NCI-H1048 (cell line): ENCODE measurements around the gene LCN1.

Source experiments
- DNase-seq: peaks from one replicate; lab custom pipeline; 2025; lab: John Stamatoyannopoulos, UW

The LCN1 gene

GRCh38 chr9:135520916-135521607 lies at the start of gene LCN1:
LCN1 (plus strand) TSS chr9:135521440; CDS start chr9:135521498, 58 bp downstream.
- no peak for DNase-seq

DNA sequence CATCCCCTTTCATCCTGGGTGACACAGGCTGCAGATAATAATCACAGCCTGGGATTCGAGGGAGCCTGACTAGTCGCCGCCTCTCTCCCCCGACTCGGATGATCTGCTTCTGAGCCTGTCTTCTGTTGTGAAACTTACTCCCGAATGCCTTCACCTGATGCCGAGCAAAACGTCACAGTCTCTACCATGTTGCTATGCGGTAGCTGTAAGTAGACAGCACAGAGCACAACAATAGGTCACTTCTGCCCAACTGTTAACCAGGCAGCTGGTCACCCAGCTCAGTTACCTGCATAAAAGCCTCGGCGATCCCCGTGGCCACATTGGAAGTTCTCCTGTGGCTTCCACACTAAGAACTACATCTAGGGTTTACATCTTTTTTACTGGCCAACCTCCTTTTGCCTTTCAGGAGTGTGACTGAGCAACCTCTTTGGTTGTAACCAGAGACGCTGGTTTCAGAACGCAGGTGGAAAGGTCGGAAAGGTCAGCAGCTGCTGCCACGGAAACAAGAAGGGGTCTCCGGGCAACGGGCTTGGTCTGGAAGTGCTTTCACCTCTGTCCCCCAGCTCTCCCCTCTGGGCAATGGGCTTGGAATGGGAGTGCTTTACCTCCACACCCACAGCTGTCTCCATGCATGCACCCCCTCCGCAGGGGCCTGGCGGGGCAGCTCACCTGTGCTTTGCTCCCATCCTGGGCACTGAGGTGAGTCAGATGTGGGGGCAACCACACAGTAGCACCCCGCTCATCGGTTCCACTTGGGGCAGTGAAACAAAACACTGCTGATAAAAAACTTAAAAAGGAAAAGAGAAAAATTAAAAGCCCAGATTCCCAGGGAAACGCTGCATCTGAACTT lies 49.2 kb upstream of the LCN1 start:
- DNase-seq = no peak

DNA sequence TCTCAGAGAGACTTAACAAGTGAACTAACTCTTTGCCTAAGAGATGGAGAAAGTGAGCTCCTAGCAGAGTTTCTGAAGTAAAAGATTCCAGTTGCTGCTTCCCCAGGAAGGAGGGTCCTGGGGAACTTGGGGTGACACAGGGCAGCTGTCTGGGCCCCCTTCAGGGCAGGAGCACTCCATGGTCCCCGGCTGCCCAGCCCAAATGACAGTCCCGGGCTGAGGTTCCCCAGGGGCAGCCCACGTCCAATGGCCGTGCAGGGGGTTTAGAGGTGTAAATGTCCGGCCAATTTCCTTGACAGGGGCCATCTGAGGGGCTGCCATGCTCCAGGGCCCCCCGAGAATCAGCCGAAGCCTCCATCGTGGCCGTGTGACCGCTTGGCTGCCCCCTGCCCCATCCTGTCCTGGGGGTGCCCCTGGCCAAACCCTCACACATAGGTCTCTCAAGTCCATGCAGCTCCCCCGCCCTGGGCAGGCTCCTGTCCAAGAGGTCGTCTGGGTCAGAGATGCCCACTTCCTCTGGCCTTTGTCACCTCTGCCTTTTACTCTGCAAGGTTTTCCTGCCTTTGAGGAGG lies 47.2 kb upstream of the LCN1 start:
- no peak for DNase-seq

DNA sequence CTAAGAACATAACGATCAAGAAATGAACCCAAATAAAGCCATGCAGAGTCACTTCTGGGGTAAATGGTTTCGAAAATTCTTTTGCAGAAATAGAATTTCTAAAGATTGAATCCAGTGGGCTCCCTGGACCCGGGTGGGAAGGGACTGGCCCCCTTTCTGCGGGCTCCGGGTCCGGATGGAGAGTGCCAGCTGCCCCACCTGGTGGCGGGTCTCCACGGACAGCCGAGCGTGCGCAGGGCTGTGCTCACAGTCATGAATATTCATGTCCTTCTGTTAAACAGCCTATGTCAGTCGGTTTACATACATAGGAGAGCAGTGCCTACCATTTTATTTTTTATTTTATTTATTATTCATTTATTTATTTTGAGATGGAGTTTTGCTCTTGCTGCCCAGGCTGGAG lies 46.3 kb upstream of the LCN1 start:
- DNase-seq = no peak

- no peak for DNase-seq
Measured at GRCh38 chr9:135476561-135477355, 44.5 kb upstream of the LCN1 start.

DNA sequence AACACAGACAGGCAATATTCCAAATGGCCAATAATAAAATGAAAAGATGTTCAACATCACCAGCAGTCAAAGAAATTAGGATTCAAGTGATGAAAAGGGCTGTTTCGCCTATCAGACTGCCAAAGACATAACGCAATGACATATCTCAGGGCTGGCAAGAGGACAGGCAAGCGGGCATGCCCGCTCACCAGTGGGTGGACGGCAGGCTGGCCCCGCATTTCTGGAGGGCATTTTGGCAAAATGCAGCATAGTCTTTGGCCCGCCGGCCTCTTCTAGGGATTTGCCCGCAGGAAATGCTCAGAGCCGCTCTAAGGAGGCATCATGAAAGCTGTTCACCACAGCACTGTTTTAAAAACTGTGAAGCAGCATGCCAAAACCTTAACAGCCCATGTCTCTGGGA lies 43.0 kb upstream of the LCN1 start:
- DNase-seq = no peak

DNA sequence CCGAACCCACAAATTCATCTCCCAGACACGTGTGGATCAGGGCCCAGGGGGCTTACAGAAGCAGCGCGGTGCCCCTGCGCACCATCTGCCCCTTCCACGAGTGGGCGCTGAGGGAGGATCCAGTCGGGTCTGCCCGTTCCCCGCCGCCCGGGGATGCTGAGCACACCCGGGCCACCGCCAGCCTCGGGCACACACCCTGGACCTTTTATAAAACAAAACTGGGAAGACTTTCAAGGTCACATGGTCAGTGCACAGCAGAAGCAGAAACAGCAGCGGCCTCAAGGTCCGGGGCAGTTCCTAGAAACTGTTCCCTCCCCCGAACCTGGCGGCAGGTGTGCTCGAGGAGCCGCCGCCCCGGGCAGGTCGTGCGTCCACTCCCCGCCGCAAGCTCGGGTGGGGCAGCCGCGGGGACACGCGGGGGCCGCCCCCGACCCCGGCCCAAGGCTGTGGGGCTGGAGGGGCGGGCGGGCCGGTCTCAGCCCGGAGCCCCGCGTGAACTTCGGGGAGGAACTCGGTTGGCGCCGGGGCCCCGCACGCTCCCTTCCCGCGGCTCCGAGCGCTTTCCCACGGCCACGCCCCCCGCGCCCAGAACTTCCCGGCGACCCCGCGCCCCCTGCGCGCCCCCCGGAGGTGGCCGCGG lies 42.3 kb upstream of the LCN1 start:
- no peak for DNase-seq

GRCh38 chr9:135479469-135480052 lies 41.7 kb upstream of the LCN1 start, which contains the start of gene PPP1R26:
PPP1R26 (plus strand) TSS chr9:135479782; CDS start chr9:135484511, 4,729 bp downstream.
- no peak for DNase-seq

GRCh38 chr9:135480071-135480939 lies 40.9 kb upstream of the LCN1 start:
- peak; percentile 18 for DNase-seq

DNA sequence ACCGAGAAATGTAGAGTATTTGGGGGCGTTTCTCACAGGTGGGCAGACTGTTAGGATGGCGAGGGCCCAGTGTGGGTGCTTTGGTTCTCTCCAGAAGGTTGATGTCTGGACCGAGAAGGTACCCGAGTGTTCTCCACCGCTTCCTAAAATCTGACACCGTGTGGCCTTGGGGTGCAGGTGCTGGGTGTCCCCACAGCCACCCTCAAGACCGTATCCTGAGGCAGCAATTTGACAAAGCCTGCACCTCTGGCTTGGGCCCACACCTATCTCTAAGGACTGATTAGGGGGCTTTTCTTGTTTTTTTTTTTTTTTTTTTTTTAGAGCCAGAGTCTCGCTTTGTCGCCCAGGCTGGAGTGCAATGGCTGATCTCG lies 40.3 kb upstream of the LCN1 start:
- no peak for DNase-seq

- no peak for DNase-seq
Measured at GRCh38 chr9:135482015-135482754, 39.1 kb upstream of the LCN1 start.

- DNase-seq = no peak
Measured at GRCh38 chr9:135484460-135485277, 36.6 kb upstream of the LCN1 start.

DNA sequence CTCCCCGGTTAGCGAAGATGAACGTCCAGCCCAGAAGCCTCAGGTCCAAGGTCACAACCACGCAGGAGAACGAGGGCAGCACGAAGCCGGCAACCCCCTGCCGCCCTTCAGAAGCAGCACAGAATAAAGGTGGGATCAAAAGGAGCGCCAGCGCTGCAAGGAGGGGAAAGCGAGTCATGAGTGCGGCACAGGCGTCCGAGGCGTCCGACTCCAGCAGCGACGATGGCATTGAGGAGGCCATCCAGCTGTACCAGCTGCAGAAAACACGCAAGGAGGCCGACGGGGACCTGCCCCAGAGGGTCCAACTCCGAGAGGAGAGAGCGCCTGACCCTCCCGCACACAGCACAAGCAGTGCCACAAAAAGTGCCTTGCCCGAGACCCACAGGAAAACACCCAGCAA lies 35.9 kb upstream of the LCN1 start:
- no peak for DNase-seq

DNA sequence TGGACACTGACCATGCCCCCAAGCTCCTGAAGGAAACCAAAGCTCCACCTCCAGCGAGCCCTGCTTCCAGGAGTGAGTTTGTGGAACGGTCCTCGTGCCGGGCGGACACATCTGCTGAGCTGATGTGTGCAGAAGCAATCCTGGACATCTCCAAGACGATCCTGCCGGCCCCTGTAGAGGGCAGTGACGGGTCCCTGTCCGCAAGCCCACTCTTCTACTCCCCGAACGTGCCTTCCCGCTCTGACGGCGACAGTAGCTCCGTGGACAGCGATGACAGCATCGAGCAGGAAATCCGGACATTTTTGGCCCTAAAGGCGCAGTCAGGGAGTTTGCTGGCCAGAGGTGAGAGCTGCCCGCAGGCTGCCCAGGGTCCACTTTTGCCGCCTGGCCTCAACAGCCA lies 35.4 kb upstream of the LCN1 start:
- DNase-seq = no peak

GRCh38 chr9:135486267-135487065 lies 34.8 kb upstream of the LCN1 start:
- no peak for DNase-seq

DNA sequence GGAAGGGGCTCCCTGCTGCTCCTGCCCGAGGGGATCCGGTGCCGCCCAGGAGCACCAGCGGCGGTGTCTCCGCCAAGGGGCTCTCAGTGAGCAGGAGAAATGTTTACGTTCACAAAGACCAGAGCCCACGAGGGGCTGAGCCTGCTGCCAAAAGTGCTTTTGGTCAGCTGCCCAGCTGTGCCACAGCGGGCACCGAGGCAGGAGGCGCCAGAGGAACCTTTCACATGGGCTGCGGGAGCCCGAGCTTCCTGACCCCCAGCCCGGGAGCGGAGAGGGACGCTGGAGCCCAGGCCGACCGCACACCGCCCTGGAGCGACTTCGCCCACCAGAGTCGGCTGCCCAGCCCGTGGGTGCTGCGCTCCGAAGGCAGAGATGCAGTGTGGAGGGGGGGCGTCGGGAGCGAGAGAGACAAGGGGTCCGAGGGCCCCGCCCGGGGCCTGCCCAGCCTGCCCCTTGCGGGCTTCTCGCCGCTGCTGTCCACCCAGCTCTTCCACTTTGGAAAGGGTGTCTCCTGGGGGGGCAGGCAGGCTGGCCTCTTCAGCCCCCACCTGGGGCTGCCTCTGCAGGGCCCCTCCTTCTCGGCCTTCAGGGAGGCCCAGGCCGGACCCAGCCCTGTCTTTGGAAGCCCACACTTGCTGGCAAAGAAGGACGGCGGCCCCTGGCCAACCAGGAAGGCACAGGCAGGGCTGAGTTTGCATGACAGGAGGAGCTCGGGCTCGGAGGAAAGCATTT lies 33.8 kb upstream of the LCN1 start:
- no peak for DNase-seq

DNA sequence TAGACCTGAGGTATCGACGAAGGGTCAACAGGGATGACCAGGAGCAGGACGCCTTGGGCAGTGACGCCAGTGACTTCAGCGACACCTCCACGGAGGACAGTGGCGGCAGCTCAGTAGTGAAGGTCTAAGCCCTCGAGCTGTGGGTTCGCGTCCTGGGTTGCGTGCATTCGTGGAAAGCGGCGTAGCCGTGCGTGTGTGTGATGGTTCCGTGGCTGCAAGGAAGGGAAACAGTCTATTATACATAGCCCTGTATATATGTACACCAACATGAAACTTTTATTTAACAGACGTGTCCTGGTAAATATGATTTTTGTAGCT lies 33.3 kb upstream of the LCN1 start:
- DNase-seq = no peak
